Mucosa of gallbladder (tissue), 1 donor: ENCODE measurements around the gene ZNF180. TPM values are rescaled to one million over a fixed set of nuclear protein-coding genes. Genes with fewer than 3 reads are reported as not detected.
A peak's percentile ranks its signal among the peaks of the same experiment; 100 is the strongest.
"Not testable (repeated sequence)": the region's sequence is repeated elsewhere in the genome, so short reads cannot be mapped to it uniquely, and the experiment has no call there.

Source experiments
- DNase-seq: peaks from one replicate; pipeline ENCODE4 v3.0.0-alpha.2; 2020; ENCODE audit warnings: low spot score
- total RNA-seq: library from RNA; stranded (reverse); gene quantifications from one replicate; pipeline ENCODE4 v1.2.1, GENCODE V29; 2021
- donor health status: DM: no; HTN: no; CAD: no.

The ZNF180 gene
- total RNA-seq = 8.2 TPM

DNA sequence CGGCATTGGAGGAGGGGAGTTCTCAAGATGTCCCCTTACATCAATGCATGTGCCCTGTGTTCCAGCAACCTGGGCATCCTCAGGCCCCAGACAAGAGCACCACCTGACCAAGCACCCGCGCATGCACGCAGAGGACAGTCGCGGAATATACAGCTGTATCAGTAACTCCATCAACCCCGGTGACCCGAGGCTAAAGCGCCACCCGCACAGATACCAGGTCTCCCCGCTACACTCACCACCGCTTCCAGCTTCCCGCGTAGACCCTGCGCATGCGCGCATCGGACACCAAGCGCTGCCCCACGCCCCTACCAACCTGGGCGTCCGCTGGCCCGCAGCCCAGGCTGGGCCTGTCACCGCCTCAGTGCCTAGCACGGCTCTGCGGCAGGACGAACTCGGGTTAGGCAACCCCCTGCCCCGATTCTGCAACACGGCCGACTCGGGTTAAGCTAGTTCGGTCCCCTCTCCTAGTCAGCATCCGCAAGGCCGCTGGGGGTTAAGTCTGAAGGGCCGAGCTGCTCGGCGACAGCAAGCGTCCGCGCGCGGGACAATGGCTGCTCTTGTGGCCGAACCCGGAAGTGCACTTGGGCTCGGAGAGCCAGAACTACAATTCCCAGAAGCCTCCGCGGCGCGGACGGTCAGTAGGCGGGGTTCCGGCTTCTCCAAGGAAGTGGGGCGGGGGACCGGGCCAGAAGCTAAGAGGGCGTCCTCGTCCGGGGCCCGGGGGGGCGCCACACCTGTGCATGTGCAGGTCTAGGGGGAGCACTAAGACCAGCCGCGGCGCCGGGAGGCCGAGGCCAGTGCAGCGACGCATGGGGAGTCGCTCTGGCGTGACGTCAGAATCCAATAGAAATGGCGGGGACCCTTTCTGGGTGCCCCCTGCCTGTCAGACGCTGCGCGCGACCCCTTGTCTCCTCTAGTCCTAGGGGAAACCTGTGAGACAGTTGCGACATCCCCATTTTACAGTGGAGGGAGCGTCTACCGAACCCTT, at the start of gene ZNF180:
ZNF180 (minus strand) TSS at position 561 of the 988 bp plus-strand sequence. CDS start 3,188 bp downstream, outside the sequence.
- DNase-seq = peak; percentile 95

GRCh38 chr19:44549507-44549906, 49.2 kb upstream of the ZNF180 start:
- DNase-seq = no peak

- DNase-seq = no peak
Measured at GRCh38 chr19:44548736-44549135, 48.4 kb upstream of the ZNF180 start.

DNA sequence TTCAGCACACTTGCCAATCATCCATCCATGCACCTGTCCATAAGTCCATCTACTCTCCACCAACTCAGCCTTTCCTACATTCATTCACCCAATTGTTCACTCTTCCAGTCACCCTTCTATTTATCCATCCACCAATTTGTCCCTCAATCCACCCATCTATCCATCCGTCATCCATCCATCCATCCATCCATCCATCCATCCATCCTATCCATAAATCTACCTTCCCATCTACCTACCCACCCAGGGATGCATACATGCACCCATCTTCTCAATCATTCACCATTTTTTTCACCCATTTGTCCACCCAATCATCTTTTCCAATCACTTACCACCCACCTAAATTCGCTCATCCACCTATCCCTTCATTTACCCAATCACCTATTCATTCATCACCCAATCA, 43.7 kb upstream of the ZNF180 start:
- no peak for DNase-seq

GRCh38 chr19:44542671-44543070, 42.3 kb upstream of the ZNF180 start:
- DNase-seq = no peak

GRCh38 chr19:44540736-44541135, 40.4 kb upstream of the ZNF180 start:
- DNase-seq = no peak

GRCh38 chr19:44539991-44540390, 39.7 kb upstream of the ZNF180 start:
- no peak for DNase-seq

DNA sequence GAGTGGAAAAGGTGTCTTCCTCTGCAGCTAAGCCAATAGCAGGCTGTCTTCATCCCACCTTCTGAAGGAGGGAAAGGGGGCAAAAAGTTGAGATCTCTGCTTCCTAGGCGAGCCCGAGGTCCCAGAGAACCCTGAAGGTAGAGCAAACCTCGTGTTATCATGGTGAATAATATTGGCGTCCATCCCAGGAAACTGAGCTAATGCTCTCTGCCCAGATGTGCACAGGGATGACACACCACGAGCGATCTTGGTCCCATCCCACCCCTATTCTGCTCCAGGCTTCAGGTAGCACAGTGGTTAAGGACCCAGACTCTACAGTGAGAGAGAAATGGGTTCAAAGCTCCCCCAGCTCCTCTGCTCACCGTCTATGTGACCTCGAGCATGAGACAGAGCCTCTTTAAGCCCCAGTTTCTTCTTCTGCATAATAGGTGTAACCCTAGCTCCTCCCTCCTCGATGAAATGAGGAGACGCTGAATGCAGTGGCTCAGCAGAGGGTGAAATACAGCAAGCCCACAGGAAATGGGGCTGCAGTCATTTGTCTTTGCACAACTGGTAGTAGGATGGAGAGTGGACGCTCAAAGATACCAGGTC, 39.0 kb upstream of the ZNF180 start:
- DNase-seq = no peak

- DNase-seq = not testable (repeated sequence)
Measured at GRCh38 chr19:44535361-44535760, 35.0 kb upstream of the ZNF180 start.

- no peak for DNase-seq
Measured at GRCh38 chr19:44532819-44533218, 32.5 kb upstream of the ZNF180 start.

- DNase-seq = no peak
Measured at GRCh38 chr19:44530777-44531176, 30.5 kb upstream of the ZNF180 start.

DNA sequence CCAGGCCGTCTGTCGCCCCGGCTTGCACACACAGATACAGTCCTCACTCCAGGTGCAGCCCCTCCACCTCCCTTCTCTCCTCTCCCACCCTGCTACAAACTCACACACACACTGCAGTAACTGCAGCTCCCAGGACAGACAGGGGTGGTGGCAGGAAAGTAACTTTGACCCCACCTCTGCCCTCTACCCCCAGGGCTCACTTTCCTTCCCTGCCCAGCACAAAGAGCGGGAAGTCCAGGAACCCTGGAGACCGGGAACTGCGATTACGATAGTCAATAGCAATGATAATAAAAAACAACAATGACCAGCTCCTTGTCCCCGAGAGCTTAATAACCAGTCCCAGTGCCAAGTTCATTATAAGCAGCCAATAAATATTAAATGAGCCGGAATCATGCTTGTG, 29.2 kb upstream of the ZNF180 start, which contains the start of gene CEACAM20:
CEACAM20 (minus strand) TSS at position 140 of the 400 bp plus-strand sequence. CDS start 166 bp downstream, outside the sequence.
- no peak for DNase-seq

DNA sequence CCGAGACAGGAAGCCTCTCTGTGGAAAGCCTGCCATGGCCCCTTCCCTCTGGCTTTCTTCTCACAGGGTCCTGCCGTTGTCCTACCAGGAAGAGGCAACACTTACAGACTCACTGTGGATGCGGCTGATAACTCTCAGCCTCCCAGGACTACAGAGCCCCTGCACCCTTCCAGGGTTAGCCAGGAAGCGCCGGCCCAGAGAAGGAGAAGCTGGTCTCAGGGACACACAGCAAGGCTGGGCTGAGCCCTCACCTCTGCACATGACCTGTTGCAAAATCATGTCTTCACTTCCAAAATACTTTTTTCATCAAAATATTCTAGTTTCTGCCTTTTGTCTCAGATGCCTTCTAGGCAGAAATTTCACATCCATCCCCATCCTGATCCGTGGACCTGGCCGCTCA, 27.2 kb upstream of the ZNF180 start:
- no peak for DNase-seq

GRCh38 chr19:44525721-44526430, 25.6 kb upstream of the ZNF180 start:
- no peak for DNase-seq

DNA sequence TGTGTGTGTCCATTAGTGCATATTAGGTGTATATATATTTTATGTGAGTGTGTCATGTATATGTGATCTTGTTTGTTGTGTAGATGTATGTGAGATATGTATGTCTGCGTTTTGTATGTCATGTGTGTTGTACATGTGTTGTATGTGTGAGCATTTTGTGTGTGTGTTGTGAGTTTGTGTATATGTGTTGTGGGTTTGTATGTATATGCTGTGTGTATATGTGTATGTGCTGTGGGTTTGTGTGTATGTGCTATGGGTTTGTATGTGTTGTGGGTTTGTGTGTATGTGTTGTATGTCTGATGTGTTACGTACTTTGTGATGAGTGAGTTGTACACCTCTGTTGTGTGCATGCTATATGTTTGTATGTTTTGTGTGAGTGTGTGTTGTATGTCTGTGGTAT, 21.0 kb upstream of the ZNF180 start:
- DNase-seq = no peak

GRCh38 chr19:44517146-44517545, 16.8 kb upstream of the ZNF180 start:
- no peak for DNase-seq

- DNase-seq = no peak
Measured at GRCh38 chr19:44515907-44516306, 15.6 kb upstream of the ZNF180 start.

GRCh38 chr19:44515031-44515430, 14.7 kb upstream of the ZNF180 start:
- no peak for DNase-seq

GRCh38 chr19:44512326-44513298, 12.3 kb upstream of the ZNF180 start:
- DNase-seq = no peak

DNA sequence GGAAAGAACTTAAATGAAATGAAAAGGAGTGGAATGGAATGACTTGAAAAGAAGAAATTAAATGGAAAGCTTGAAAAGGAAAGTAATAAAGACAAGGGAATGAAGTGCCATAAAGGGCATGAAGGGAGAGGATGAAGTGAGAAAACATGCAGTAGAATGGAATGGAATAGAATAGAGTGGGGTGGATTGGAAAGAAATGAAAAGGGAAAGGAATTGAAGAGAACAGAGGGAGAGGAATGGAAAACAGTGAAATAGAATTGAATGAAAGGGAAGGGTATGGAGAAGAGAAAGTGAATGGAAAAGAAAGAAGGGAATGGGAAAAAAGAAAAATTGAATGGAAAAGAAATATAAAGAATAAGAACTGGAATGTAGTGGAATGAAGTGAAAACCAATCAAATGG, 9.2 kb upstream of the ZNF180 start:
- DNase-seq = no peak

- no peak for DNase-seq
Measured at GRCh38 chr19:44499559-44499958, 763 bp downstream of the ZNF180 start.
